Cardiac muscle cell (in vitro differentiated cells and primary cell): Measurements from ENCODE around the gene SLC4A3. TPM values are rescaled to one million over a fixed set of nuclear protein-coding genes. Genes with fewer than 3 reads are reported as not detected.

Experiments used
- DNase-seq, 2 donors: peaks; one replicate each; pipeline versions ENCODE4 v3.0.0 to v3.0.0-alpha.2; 2010 to 2017; ENCODE audit warnings: low read depth in 1 of 2, low spot score in 1 of 2
- H3K27ac ChIP-seq: fragments of 200-600 bp; sonication (generic); 2 replicates; pipeline ENCODE4 v1.5.1; 2016
- H3K27me3 ChIP-seq: fragments of 200-600 bp; sonication (generic); 2 replicates; pipeline ENCODE4 v1.6.0; 2016; ENCODE audit warnings: control low read depth
- H3K36me3 ChIP-seq: fragments of 200-600 bp; sonication (generic); 2 replicates; pipeline ENCODE4 v1.5.1; 2016; ENCODE audit warnings: control low read depth
- H3K4me1 ChIP-seq: fragments of 200-600 bp; sonication (generic); 2 replicates; pipeline ENCODE4 v1.8.1; 2017; ENCODE audit warnings: low read depth, mild to moderate bottlenecking, mixed run types
- H3K4me3 ChIP-seq: fragments of 200-600 bp; sonication (generic); 2 replicates; pipeline ENCODE4 v1.5.1; 2016; ENCODE audit warnings: mild to moderate bottlenecking
- H3K9me3 ChIP-seq: fragments of 200-600 bp; sonication (generic); 2 replicates; pipeline ENCODE4 v1.5.1; 2017; ENCODE audit warnings: low read depth, mild to moderate bottlenecking, control low read depth
- CTCF ChIP-seq: IDR thresholded peaks from 2 replicates; pipeline ENCODE4 v1.5.1; 2012; ENCODE audit warnings: low read depth, mild to moderate bottlenecking, low read length
- polyA plus RNA-seq: library from polyadenylated mRNA; unstranded; fragments of >200 nt; fragmentation: Nextera tagmentation; extraction: Ambion mirVana; gene quantifications from 2 replicates; pipeline ENCODE4 v1.2.1, GENCODE V29; 2016
- total RNA-seq: library from RNA; depleted of rRNA; stranded (reverse); fragments of >200 nt; gene quantifications from 2 replicates; pipeline ENCODE4 v1.2.3, GENCODE V29; 2016

The SLC4A3 gene, protein sequence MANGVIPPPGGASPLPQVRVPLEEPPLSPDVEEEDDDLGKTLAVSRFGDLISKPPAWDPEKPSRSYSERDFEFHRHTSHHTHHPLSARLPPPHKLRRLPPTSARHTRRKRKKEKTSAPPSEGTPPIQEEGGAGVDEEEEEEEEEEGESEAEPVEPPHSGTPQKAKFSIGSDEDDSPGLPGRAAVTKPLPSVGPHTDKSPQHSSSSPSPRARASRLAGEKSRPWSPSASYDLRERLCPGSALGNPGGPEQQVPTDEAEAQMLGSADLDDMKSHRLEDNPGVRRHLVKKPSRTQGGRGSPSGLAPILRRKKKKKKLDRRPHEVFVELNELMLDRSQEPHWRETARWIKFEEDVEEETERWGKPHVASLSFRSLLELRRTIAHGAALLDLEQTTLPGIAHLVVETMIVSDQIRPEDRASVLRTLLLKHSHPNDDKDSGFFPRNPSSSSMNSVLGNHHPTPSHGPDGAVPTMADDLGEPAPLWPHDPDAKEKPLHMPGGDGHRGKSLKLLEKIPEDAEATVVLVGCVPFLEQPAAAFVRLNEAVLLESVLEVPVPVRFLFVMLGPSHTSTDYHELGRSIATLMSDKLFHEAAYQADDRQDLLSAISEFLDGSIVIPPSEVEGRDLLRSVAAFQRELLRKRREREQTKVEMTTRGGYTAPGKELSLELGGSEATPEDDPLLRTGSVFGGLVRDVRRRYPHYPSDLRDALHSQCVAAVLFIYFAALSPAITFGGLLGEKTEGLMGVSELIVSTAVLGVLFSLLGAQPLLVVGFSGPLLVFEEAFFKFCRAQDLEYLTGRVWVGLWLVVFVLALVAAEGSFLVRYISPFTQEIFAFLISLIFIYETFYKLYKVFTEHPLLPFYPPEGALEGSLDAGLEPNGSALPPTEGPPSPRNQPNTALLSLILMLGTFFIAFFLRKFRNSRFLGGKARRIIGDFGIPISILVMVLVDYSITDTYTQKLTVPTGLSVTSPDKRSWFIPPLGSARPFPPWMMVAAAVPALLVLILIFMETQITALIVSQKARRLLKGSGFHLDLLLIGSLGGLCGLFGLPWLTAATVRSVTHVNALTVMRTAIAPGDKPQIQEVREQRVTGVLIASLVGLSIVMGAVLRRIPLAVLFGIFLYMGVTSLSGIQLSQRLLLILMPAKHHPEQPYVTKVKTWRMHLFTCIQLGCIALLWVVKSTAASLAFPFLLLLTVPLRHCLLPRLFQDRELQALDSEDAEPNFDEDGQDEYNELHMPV
- 38.8 and 39.8 TPM in 2 replicates for total RNA-seq
- polyA plus RNA-seq = 42.9 and 47.7 TPM in 2 replicates

GRCh38 chr2:219627103-219628100 lies at the start of gene SLC4A3:
TSS of gene SLC4A3 (plus strand) at chr2:219627630. CDS start at chr2:219627993, 363 bp downstream.
- no peak for TF ChIP-seq CTCF
- Histone ChIP-seq H3K4me3 (peak within 1 kb of the TSS; percentile 87), H3K27me3 (no peaks in the 10 kb centered on the region), H3K27ac (peak within 1 kb of the TSS; percentile 12), H3K36me3 (no peaks in the 10 kb centered on the region), H3K9me3 (no peaks in the 10 kb centered on the region), H3K4me1 (peaks cover 30% of the 10 kb centered on the region)
- peak; percentile 47 to 81 for DNase-seq

DNA sequence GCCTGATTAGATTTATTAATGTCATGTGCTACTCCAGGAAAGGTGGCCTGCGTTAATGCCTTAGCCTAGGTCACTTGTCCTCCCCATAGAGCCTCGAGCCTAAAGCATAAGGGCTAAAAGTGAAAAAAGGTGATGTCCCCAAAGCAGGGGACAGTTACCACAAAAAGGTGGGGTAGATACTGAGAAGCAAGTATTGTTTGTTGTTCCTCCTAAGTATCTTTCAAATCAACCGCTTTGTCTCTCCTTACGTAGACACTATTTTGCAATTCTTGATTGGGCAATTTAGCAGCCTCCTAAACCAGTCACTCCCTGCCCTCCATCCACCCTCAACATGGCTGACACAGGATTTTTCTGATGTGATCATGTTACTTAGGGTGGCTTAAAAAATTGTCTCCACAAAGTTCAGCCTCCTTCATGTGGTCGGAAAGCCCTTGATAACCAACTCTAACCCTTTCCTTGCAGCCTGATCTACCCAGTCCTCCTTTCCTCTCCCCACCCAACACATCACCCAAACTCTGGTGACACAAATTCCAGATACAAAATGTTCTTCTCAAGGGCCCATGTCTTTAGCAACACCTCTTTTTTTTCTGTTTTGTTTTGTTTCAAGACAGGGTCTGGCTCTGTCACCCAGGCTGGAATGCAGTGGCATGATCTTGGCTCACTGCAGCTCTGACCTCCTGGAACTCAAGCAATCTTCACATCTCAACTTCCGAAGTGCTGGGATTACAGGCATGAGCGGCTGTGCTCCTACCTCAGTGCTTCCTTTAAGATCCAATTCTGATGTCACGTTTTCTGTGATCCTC lies 48.4 kb upstream of the SLC4A3 start:
- no peak overlapping the region for H3K4me3 ChIP-seq
- H3K27me3 ChIP-seq = no peaks in the 10 kb centered on the region
- H3K9me3 ChIP-seq = no peaks in the 10 kb centered on the region
- peaks cover 50% of the 10 kb centered on the region for H3K4me1 ChIP-seq
- no peaks in the 10 kb centered on the region for H3K36me3 ChIP-seq
- H3K27ac ChIP-seq = peak overlapping the region; percentile 32
- no peak for TF ChIP-seq CTCF
- DNase-seq = peak in 1 of 2 donors; percentile 85

DNA sequence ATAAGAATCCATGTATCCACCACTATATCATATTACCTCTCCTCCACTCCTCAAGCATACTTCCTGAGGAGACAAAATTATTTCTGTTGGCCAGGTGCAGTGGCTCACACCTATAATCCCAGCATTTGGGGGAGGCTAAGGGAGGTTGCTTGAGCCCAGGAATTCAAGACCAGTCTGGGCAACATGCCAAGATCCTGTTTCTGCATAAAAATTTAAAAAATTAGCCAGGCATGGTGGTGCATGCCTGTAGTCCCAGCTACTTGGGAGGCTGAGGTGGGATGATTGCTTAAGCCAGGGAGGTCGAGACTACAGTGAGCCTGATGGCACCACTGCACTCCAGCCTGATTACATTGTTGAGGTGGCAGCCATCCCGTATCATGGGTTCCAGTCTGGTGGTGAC lies 46.1 kb upstream of the SLC4A3 start:
- Histone ChIP-seq H3K4me1 (peaks cover 31% of the 10 kb centered on the region), H3K27ac (no peak overlapping the region), H3K36me3 (no peaks in the 10 kb centered on the region), H3K9me3 (no peaks in the 10 kb centered on the region), H3K27me3 (no peaks in the 10 kb centered on the region), H3K4me3 (no peak overlapping the region)
- no peak for TF ChIP-seq CTCF
- DNase-seq = no peak

GRCh38 chr2:219591091-219591490 lies 36.3 kb upstream of the SLC4A3 start:
- H3K9me3 ChIP-seq = no peaks in the 10 kb centered on the region
- peaks cover 14% of the 10 kb centered on the region for H3K4me1 ChIP-seq
- DNase-seq = no peak
- no peak overlapping the region for H3K27ac ChIP-seq
- no peaks in the 10 kb centered on the region for H3K27me3 ChIP-seq
- no peaks in the 10 kb centered on the region for H3K36me3 ChIP-seq
- no peak for TF ChIP-seq CTCF
- no peak overlapping the region for H3K4me3 ChIP-seq
